ENCODE results near the gene NEK1. TPM values are rescaled to one million over a fixed set of nuclear protein-coding genes. Genes with fewer than 3 reads are reported as not detected.
"Not testable (repeated sequence)": the region's sequence is repeated elsewhere in the genome, so short reads cannot be mapped to it uniquely, and the experiment has no call there.

The NEK1 gene
- total RNA-seq, 2 experiments from 2014 or later: 7.4 to 26.2 TPM

- ChIA-PET POLR2A (no interaction called here), CTCF (ENCODE audit: unreplicated experiment) (no interaction called here)
- Histone ChIP-seq H3K36me3 (ENCODE audit: insufficient read depth, low read length) (peaks cover 52% of the 10 kb centered on the region), H3K79me2 (ENCODE audit: insufficient read depth, low read depth, low read length) (no peaks in the 10 kb centered on the region), H3K9me3 (ENCODE audit: low read length) (no peaks in the 10 kb centered on the region), H2AFZ (ENCODE audit: low read length) (no peak overlapping the region), H3K4me2 (ENCODE audit: low read length) (no peak overlapping the region), H3K27ac (ENCODE audit: low read depth, low read length, poor library complexity, severe bottlenecking) (no peak overlapping the region), H4K20me1 (ENCODE audit: insufficient read depth, low read length) (no peaks in the 10 kb centered on the region), H3K4me3 (ENCODE audit: low read depth, low read length, poor library complexity, severe bottlenecking) (no peak overlapping the region), H3K4me1 (ENCODE audit: insufficient read depth, low read length, poor library complexity, severe bottlenecking) (no peaks in the 10 kb centered on the region), H3K9me2 (ENCODE audit: insufficient read depth, low read length) (no peaks in the 10 kb centered on the region)
- BruUV-seq (replicated peaks): no TSS peak
- intact Hi-C loops (cut with micrococcal nuclease; ENCODE audit: unreplicated experiment): no loop called here
- DNase-seq (ENCODE audit: low spot score): no peak
- TF ChIP-seq EZH2phosphoT487 (IDR thresholded peaks at IDR 0.05; ENCODE audit: borderline replicate concordance, low read depth, low read length): no peak
- no peak for TF ChIP-seq CTCF (conservative IDR thresholded peaks at IDR 0.05; ENCODE audit: low read length)
Observed at GRCh38 chr4:169582203-169582602, 30.2 kb downstream of the NEK1 start.

- Histone ChIP-seq H3K79me2 (ENCODE audit: insufficient read depth, low read depth, low read length) (no peaks in the 10 kb centered on the region), H2AFZ (ENCODE audit: low read length) (no peak overlapping the region), H3K4me3 (ENCODE audit: low read depth, low read length, poor library complexity, severe bottlenecking) (no peak overlapping the region), H3K9me3 (ENCODE audit: low read length) (no peaks in the 10 kb centered on the region), H3K9me2 (ENCODE audit: insufficient read depth, low read length) (no peaks in the 10 kb centered on the region), H3K4me2 (ENCODE audit: low read length) (no peak overlapping the region), H3K4me1 (ENCODE audit: insufficient read depth, low read length, poor library complexity, severe bottlenecking) (no peaks in the 10 kb centered on the region), H3K36me3 (ENCODE audit: insufficient read depth, low read length) (peaks cover 49% of the 10 kb centered on the region), H3K27ac (ENCODE audit: low read depth, low read length, poor library complexity, severe bottlenecking) (no peak overlapping the region), H4K20me1 (ENCODE audit: insufficient read depth, low read length) (no peaks in the 10 kb centered on the region)
- TF ChIP-seq CTCF (conservative IDR thresholded peaks at IDR 0.05; ENCODE audit: low read length): no peak
- TF ChIP-seq EZH2phosphoT487 (IDR thresholded peaks at IDR 0.05; ENCODE audit: borderline replicate concordance, low read depth, low read length): no peak
- intact Hi-C loops (cut with micrococcal nuclease; ENCODE audit: unreplicated experiment): no loop called here
- no TSS peak for BruUV-seq (replicated peaks)
- no peak for DNase-seq (ENCODE audit: low spot score)
- ChIA-PET POLR2A (interaction anchor here (0.7 kb wide), 1 partner anchor 13 kb away, joined by 4 read pairs; no protein-coding TSS in a partner anchor), CTCF (ENCODE audit: unreplicated experiment) (no interaction called here)
Observed at GRCh38 chr4:169573889-169574288, 38.5 kb downstream of the NEK1 start.

GRCh38 chr4:169571435-169571834, 40.9 kb downstream of the NEK1 start:
- H3K79me2 ChIP-seq (ENCODE audit: insufficient read depth, low read depth, low read length): no peaks in the 10 kb centered on the region
- H2AFZ ChIP-seq (ENCODE audit: low read length): no peak overlapping the region
- peaks cover 46% of the 10 kb centered on the region for H3K36me3 ChIP-seq (ENCODE audit: insufficient read depth, low read length)
- no peaks in the 10 kb centered on the region for H4K20me1 ChIP-seq (ENCODE audit: insufficient read depth, low read length)
- H3K4me3 ChIP-seq (ENCODE audit: low read depth, low read length, poor library complexity, severe bottlenecking): no peak overlapping the region
- H3K27ac ChIP-seq (ENCODE audit: low read depth, low read length, poor library complexity, severe bottlenecking): no peak overlapping the region
- ChIA-PET CTCF (ENCODE audit: unreplicated experiment) (no interaction called here), POLR2A (no interaction called here)
- DNase-seq (ENCODE audit: low spot score): no peak
- BruUV-seq (replicated peaks): no TSS peak
- H3K4me2 ChIP-seq (ENCODE audit: low read length): no peak overlapping the region
- no peaks in the 10 kb centered on the region for H3K4me1 ChIP-seq (ENCODE audit: insufficient read depth, low read length, poor library complexity, severe bottlenecking)
- no peaks in the 10 kb centered on the region for H3K9me3 ChIP-seq (ENCODE audit: low read length)
- TF ChIP-seq EZH2phosphoT487 (IDR thresholded peaks at IDR 0.05; ENCODE audit: borderline replicate concordance, low read depth, low read length): no peak
- TF ChIP-seq CTCF (conservative IDR thresholded peaks at IDR 0.05; ENCODE audit: low read length): no peak
- intact Hi-C loops (cut with micrococcal nuclease; ENCODE audit: unreplicated experiment): no loop called here
- H3K9me2 ChIP-seq (ENCODE audit: insufficient read depth, low read length): no peaks in the 10 kb centered on the region

- peaks cover 42% of the 10 kb centered on the region for H3K36me3 ChIP-seq (ENCODE audit: insufficient read depth, low read length)
- CTCF ChIA-PET (ENCODE audit: unreplicated experiment); H2AFZ ChIP-seq (ENCODE audit: low read length); POLR2A ChIA-PET; H4K20me1 ChIP-seq (ENCODE audit: insufficient read depth, low read length); H3K9me3 ChIP-seq (ENCODE audit: low read length); intact Hi-C loops (cut with micrococcal nuclease; ENCODE audit: unreplicated experiment); H3K4me3 ChIP-seq (ENCODE audit: low read depth, low read length, poor library complexity, severe bottlenecking); H3K9me2 ChIP-seq (ENCODE audit: insufficient read depth, low read length); H3K4me2 ChIP-seq (ENCODE audit: low read length); DNase-seq (ENCODE audit: low spot score); BruUV-seq (replicated peaks); H3K79me2 ChIP-seq (ENCODE audit: insufficient read depth, low read depth, low read length); H3K27ac ChIP-seq (ENCODE audit: low read depth, low read length, poor library complexity, severe bottlenecking); H3K4me1 ChIP-seq (ENCODE audit: insufficient read depth, low read length, poor library complexity, severe bottlenecking): not testable (repeated sequence)
Observed at GRCh38 chr4:169571012-169571411, 41.4 kb downstream of the NEK1 start.

GRCh38 chr4:169570266-169570665, 42.1 kb downstream of the NEK1 start:
- H3K4me3 ChIP-seq (ENCODE audit: low read depth, low read length, poor library complexity, severe bottlenecking); intact Hi-C loops (cut with micrococcal nuclease; ENCODE audit: unreplicated experiment); DNase-seq (ENCODE audit: low spot score); H3K27ac ChIP-seq (ENCODE audit: low read depth, low read length, poor library complexity, severe bottlenecking); H3K9me3 ChIP-seq (ENCODE audit: low read length); H4K20me1 ChIP-seq (ENCODE audit: insufficient read depth, low read length); H3K4me1 ChIP-seq (ENCODE audit: insufficient read depth, low read length, poor library complexity, severe bottlenecking); CTCF ChIA-PET (ENCODE audit: unreplicated experiment); POLR2A ChIA-PET; H3K4me2 ChIP-seq (ENCODE audit: low read length); H3K79me2 ChIP-seq (ENCODE audit: insufficient read depth, low read depth, low read length); H3K9me2 ChIP-seq (ENCODE audit: insufficient read depth, low read length); H2AFZ ChIP-seq (ENCODE audit: low read length); BruUV-seq (replicated peaks): not testable (repeated sequence)
- peaks cover 36% of the 10 kb centered on the region for H3K36me3 ChIP-seq (ENCODE audit: insufficient read depth, low read length)
